CD4-positive, alpha-beta T cell treated with Interferon gamma for 1 hour (primary cell): Measurements from ENCODE around the gene KLK12.
A peak's percentile ranks its signal among the peaks of the same experiment; 100 is the strongest.

Source experiments
- DNase-seq: peaks from one replicate; pipeline ENCODE4 v3.0.0-alpha.2; 2020

Gene KLK12

DNA sequence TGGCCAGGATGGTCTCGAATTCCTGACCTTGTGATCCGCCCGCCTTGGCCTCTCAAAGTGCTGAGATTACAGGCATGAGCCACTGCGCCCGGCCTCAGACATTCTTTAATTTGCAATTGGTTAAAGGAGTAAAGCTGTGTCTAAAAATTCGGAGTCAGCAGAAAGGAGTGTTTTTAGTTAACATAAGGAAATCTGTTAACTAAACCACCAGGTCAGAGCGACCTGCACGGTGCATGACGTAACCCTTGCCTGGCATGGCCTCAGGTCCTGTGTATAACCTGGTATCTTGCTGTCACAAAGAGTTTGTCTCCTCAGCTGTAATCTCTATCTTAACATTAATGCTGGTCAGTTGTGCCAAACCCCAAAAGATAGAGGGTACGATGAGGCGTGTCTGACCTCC lies 9.5 kb upstream of the KLK12 start:
- DNase-seq, result no peak

DNA sequence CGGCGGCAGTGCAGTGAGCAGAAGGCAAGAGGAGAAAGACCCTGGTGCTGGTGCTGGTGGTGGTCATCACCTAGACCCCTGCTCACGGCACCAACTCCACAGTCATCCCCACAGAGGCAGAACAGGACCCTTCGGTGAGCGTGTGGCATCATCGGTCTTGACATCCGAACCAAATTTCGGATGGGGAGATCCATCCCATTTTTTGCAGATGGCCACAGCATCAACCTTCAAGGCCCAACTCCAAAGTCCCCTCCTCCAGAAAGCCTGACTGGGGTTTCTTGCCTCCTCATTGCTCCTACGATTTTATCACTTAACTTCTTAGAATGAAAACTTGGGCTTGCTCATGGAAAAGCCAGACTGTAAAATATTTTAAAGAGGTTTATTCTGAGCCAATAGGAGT lies 8.7 kb upstream of the KLK12 start:
- DNase-seq, result no peak

DNA sequence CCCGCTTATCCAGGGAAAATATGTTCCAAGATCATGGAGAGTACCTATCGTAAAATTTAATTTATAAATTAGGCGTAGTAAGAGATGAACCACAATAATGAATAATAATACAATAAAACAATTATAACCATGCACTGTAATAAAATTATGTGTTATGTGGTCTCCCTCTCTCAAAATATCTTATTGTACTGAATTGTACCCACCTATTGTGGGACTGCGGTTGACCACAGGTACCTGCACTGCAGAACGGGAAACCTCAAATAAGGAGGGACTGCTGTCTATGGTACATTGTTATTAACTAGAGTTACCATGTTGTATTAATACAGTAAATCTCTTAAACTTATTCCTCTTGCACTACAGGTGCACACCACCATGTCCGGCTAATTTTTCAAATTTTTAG lies 5.3 kb upstream of the KLK12 start:
- no peak for DNase-seq

DNA sequence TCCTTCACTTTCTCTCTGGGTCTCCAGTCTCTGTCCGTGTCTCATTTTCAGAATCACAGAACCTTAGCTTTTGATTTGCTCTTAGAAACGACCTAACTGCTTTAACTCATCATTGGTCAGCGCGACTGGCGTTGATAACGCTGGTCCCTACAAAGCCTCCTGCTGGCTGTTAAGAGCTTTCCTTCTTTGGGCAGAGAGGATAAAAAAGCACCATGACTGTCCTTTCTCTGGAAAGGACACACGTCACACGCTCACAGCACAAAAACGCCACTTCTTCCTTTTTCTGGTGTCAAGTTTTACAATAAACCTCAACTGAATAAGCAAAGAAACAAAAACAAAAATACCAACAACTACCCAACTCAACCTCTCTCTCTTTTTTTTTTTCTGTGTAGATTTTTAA lies 1.7 kb upstream of the KLK12 start:
- no peak for DNase-seq

DNA sequence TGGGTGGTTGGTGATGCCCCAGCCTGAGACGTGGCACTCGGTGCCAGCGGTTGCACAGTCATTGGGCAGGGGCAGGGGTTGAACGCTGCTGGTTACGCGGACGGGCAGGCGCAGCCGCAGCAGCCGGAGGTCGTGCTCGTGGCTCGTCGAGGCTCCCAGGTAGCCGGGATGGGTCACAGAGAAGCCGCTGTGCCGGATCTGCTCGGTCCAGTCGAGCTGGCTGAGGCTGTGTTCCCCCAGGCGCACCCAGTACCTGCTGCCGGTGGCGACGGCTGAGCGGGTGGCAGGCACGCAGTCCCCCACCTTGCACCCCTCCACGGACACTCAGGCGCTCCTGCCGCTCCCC lies 2.9 kb downstream of the KLK12 start:
- no peak for DNase-seq

DNA sequence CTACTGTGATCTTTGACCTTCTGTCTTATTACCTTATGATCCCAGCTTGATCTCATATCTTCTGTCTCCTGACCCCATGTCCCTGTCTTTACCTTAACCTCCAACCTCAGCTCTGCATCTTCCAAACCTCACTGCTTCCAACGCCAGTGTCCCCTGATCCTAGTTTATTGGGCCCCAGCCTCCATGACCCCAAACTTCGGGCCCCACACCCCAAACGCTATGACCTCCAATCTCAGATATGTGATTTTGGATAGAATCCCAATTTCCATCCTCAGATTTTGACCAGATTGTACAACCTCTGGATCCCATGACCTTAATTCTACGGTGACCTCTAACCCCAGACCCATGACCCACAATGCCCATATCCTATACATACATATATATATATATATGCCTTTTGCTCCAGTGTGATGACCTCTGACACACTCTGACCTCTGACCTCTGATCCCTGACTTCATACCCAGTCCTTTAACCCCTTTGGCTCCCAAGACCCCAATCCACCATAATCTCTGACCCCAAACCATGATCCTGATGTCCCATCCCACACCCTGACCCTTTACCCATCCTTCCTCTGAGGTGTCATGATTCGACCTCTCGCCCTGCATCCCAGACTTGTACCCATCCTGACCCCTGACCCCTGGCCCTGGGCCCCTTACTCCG lies 3.5 kb downstream of the KLK12 start:
- no peak for DNase-seq

DNA sequence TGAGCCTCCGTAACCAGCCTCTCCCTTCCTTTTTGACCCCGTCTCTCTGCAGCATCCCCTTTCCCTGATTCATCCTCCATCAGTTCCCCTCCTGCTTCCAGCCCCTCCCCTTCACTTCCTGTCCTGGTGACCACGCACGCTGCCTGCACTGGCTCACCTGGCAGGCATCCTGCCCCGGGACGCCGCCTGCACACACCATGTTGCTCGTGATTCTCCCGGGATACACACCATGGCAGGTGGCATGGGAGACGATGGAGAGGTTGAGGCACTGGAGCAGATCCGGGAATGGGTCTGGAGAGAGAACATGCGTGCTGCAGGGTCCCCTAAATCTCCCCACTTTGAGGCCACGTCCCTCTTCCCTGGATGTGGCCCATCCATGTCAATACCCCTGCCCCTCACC lies 4.2 kb downstream of the KLK12 start:
- no peak for DNase-seq

DNA sequence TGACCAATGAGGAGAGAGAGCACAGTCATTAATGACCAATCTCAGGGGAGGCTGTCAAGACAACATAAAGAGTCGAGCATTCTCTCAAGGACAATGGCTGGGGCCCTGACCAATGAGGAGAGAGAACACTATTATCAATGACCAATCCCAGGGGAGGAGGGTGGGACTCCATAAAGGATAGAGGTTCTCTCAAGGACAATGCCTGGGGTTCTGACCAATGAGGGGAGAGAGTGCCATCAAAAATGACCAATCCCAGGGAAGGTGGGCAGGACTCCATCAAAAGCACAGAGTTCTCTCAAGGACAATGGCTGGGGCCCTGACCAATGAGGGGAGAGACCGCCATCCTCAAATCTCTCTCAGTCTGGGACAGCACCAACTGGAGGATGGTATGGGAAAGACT lies 5.1 kb downstream of the KLK12 start:
- no peak for DNase-seq

DNA sequence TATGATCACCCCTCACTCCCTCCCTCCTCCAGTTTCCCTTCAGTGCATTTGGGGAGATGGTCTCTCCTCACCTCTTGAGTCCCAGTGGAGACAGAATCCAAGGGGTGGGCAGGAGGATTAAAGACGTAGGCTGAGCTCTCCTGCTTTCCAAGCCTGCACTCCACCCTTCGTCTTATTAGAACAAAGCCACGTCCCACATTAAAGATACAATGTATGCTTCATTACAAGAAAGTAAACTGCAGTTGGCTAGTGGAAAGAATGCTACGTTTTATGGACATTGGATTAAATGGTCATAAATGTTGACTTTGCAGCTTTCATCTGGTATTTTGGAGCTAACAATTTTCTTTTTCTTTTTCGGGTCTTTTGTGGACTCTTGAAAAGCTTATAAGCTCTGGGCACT lies 6.9 kb downstream of the KLK12 start:
- no peak for DNase-seq

DNA sequence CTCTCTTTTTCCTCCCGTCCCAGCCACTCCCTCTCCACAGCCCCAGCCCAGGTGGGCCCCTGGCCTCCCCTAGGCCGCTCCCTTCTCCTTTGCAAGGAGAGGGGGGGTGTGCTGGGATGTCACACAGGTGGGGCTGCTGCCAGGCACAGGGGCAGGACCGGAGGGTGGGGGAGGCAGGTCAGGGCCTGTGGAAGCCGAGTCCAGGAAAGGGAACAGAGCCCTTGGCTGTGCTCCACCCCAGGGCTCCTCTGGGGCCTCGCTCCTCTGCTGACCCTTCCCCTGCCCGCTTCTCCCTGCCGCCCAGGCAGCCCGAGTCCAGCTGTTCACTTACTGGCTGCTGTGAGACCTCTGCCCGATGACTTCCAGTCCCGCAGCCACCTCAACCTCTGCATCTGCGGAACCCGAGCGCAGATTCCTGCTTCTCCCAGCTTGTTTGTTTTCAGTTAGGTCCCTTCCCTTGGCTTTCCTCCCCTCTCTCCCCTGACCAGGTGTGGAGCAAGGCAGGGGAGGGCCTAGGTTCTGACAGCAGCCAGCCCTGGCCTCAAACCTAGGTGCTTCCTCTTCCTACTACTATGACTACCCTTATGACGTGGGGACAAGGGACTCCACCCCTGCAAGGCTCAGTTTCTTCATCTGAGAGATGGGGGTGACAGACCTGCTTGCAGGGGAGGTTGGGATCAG lies 7.5 kb downstream of the KLK12 start:
- no peak for DNase-seq

DNA sequence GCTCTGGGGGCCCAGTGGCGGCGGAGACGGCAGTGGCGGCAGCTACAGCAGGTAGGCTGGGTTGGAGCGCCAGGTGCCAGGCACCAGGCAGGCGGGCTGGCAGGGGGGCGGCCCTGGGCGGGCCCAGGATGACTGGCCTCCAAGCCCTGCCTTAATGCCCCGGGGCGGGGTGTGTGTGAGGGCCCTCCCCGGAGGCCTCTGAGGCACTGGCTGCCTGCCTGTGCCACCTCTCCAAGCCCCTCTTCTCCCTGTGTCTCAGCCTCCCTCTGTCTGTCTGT lies 8.3 kb downstream of the KLK12 start, which contains the start of gene KLK11:
TSS of gene KLK11 (minus strand) at position 63 of the 278 bp plus-strand sequence. CDS start 985 bp downstream, outside the sequence.
- no peak for DNase-seq

DNA sequence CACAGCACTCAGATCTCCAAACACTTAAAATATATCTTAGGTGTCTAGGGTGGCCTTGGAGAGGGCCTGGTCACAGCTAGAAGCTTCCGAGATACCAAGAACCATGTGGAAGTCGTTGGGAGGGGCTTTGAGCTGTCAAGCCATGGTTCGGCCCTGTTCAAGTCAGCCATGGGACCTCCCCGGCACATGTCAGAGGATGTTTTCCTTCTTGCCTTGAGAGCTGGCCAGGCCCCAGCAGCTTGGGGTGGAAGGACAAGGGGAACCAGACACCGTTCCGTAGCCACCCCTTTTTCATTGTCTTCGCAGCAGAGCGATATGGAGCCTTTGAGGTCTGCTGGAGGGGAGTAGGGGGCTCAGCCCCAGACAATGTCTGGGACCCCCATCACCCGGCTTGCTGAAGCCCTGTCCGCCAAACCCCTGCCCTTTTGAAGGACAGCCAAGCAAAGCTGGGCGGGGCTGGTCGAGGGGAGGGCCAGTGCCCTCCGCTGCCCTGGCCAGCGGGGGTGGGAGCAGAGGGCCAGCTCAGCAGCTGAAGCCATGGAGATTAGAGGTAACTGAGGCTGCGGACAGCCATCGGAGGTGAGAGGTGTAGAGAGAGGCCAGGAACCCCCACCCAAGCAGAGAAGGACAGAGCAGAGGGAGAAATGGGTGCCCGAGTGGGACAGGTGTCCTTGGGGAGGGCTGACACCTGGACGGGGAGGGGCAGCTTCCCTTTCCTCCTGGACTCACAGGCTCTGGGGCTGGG lies 8.8 kb downstream of the KLK12 start:
- no peak for DNase-seq

DNA sequence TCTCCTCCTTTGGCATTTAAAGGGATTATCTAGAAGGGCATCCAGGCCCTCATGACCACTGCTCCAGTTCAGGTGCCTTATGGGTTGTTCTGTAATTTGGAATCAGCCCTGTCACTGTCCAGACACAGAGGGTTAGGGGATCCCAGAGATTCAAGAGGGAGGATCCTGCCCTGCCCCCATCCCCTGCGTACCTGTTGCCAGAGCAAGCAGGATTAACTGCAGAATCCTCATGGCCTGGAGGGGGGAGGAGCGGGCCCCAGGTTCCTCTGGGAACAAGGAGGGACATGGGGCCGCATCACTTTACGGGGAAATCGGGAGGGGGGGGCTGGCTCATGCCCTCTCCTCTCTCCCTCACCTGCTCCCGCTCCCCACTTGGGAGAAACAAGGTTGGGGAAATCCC lies 9.4 kb downstream of the KLK12 start:
- DNase-seq, result no peak

DNA sequence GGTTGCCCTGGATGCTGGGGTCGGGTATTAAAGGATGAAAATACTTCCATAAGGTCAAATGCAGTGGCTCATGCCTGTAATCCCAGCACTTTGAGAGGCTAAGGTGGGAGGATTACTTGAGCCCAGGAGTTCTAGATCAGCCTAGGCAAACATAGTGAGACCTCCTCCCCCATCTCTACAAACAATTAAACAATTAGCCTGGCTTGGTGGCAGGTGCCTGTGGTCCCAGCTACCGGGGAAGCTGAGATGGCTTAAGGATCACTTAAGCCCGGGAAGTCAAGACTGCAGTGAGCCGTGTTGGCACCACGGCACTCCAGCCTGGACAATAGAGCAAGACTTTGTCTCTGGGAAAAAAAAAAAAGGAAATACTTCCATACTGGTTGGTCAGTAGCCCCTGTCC lies 9.9 kb downstream of the KLK12 start:
- no peak for DNase-seq

DNA sequence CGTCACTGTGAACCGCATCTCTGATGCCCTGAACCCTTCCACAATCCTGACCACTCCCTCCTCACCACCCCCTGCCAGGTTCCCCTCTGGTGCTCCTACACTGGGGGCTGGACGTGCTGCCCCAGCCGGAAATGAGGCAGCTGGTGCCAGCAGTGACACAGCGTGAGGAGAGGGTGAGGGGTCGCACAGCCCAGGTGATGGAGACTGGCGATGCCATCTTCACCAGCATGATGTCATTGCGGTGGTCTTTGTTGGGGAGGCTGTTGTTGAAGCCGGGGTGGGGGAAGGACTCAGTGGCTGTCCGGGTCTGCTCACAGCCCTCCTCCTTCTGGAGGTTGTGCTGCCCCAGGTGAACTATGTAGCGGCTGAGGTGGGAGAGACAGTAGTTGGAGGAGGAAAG lies 10.9 kb downstream of the KLK12 start:
- DNase-seq, result no peak

DNA sequence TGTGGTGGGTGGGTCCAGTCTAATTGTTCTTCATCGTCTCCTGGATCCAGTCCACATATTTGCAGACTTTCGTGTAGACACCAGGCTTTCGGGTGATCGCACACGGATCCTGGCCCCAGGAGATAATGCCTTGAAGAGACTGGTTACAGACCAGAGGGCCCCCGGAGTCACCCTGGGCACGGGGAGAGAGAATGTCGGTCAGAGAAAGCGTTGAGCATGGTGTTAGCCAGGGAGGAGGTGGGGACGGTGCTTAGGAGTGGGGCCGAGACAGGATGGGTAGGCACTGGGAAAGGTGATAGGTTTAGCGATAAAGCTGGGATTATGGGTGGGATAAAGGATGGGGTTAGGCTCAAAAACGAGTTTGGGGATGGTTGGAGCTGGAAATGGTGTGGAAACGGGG lies 12.3 kb downstream of the KLK12 start:
- no peak for DNase-seq

DNA sequence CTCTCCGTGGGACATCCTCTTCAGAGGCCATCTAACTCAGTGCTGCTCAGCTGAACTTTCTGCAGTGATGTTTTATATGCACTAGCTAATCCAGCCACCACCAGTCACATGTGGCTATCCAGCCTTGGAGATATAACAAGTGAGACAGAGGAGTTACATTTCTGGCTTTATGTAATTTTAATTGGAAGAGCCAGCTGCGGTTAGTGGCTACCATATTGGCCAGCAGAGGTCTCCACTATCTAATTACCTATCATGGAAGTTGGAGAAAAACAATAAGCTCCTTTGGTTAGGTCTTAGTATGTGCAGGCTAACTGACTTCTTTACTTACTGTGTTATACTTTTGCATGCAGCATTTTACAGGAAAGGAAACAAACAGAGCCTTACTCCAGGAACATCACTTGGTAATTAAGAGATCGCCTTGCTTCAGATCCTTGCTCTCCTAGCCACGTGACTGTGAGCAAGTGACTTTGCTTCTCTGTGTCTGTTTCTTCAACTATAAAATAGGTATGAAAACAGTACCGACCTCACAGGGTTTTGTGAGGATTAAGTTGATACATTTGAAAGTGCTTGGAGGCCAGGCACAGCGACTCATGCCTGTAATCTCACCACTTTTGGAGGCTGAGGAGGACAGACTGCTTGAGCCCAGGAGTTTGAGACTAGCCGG lies 13.7 kb downstream of the KLK12 start:
- no peak for DNase-seq

DNA sequence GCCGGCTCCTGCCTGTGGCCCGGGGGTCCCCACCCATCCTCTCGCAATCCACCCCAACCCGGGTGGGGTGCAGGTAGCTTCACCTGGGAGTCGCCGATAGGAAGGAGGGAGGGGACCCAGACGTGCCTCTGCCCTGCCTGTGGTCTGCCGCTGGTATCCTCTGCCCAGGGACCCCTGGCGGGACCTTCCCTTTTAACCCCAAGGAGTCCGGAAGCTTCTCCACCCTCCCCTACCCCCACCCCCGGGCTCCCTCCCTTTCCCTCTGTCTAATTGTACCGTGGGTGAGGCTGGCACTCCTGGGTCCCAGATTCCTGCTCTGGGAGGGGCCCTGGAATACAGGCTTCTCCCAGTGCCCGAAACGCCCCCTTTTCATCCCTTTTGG lies 15.3 kb downstream of the KLK12 start, which contains the start of gene KLK10:
TSS of gene KLK10 (minus strand) at position 166 of the 382 bp plus-strand sequence. CDS start 579 bp downstream, outside the sequence.
- no peak for DNase-seq

DNA sequence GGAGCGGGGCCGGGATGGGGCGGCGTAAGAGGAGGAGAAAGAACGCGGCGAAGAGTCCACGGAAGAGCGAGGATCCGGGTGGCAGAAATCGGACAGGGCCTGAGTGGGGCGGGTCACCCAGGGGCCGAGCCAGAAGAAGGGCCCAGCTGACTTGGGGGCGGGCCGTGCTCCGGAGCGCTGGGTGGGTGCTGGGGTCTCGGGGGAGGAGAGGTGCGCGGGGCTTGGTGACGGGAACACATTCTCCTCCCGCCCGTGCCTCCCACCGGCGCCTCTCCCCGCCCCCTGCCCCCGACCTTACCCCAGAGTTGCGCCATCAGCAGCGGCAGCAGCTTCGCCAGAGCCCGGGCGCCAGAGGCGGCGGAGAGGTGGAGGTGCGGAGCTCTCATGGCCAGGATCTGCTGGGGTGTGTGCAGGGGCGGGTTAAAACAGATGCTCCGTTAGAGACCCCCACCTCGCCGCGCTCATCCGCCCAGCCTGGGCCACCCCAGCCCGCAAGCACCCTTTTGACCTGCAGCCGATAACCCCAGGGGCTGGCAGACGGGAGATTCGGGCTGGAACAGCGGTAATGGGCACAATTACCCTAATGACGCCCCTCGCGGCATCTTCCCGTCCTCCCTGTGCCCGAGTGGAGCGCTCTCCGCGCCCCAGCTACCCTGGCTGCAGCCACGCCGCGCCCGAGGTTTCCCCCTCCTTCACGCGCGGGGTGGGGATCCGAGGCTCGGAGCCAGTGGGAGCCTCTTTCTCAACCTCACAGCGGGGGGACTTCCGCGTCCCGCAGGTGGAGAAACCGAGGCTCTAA lies 15.9 kb downstream of the KLK12 start:
- DNase-seq, result no peak

DNA sequence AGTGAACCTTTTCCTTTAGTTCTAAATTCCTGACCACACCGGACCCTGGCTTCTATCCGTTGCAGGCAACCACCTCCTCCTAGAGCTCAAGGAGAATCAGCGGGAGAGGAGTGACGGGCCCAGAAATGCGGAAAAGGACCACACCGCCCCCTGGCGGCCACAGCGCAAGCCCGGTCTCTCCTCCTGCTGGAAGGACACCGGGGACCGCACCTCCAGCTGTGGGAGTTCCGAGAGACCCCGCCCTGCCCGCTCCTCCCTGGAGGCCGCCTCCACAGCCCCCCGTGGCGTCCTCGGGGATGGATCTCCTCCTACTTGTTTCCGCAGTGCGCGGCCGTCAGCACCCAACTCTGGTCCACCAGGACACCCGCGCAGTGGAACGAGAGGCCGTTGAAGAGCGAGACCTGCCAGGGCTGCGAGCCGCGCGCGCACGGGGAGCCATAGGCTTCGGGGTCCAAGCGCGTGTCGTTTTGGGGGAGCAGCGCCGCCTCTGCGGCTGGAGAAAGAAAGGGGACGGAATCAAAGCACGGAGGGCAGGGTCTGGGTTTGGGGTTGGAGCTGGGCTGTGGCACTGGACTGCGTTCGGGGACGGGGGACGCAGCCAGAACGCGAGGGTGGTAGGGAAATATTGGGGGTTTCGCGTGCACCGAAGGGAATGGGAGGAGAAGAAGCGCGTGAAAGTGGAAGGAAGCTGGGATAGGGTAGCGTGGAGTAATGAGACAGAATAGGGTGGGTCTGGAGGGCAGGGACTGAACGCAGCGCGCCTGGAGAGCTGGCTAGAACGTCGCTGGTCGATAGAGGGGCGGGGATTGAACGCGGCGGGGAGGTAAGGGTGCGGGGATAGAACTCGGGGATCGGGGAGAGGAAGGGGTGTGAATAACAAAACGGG lies 17.8 kb downstream of the KLK12 start:
- DNase-seq, result peak; percentile 11

DNA sequence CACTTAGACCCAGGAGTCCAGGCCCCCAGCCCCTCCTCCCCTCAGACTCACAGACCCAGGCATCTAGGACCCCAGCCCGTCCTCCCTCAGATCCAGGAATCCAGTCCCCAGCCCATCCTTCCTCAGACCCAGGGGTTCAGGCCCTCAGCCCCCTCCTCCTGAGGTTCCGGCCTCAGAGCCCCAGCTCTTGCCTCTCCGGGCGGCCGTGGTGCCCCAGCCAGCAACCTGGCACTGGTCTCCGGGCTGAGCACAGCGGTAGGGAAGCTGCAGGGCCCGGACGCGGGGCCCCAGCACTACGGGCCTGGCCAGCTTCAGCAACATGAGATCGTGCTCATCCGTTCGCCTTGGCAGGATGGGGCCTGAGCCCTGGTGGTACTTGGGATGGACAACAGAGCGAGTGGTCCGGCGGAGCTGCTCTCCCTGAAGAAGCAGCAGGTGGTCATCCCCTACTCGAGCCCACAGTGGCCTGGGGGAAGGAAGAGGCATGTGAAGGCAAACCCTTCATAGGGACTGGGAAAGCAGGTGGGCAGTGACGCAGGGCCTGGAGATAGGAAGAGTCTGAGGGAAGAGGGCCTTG lies 19.0 kb downstream of the KLK12 start:
- no peak for DNase-seq

DNA sequence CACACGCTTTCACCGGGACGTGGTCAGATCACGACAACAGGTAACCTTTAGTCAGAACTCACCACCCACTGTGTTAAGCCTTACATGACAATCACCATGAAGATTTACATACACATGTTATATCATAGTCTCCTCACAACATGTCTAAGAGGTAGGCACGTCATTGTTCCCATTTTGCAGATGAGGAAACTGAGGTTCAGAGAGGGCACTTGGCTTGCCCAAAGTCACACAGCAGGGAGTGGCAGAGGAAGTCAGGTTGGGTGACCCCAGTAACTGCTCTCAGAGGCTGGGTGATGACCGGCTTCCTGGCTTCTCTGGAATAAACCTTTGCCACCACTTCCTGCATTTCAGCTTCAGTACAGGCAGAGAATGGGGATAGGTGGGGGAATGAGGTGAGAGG lies 20.6 kb downstream of the KLK12 start:
- DNase-seq, result no peak
